HG03108 (cell line): ENCODE measurements around the gene TEX26.
"Not testable (repeated sequence)": the region's sequence is repeated elsewhere in the genome, so short reads cannot be mapped to it uniquely, and the experiment has no call there.

Experiments
- ATAC-seq: cut with Tn5 transposase; IDR thresholded peaks from one replicate; pipeline ENCODE4 v1.9.1; 2021; ENCODE audit warnings: moderate library complexity; ENCODE audit not compliant: unreplicated experiment

Gene TEX26

GRCh38 chr13:30918662-30919405 lies 13.6 kb upstream of the TEX26 start:
- no peak for ATAC-seq

GRCh38 chr13:30920162-30920909 lies 12.1 kb upstream of the TEX26 start:
- no peak for ATAC-seq

- no peak for ATAC-seq
Measured at GRCh38 chr13:30923418-30923817, 9.0 kb upstream of the TEX26 start.

- ATAC-seq = no peak
Measured at GRCh38 chr13:30924721-30925120, 7.7 kb upstream of the TEX26 start.

- no peak for ATAC-seq
Measured at GRCh38 chr13:30925429-30925828, 7.0 kb upstream of the TEX26 start.

- ATAC-seq = no peak
Measured at GRCh38 chr13:30926781-30927180, 5.7 kb upstream of the TEX26 start.

GRCh38 chr13:30927188-30927587 lies 5.3 kb upstream of the TEX26 start:
- not testable (repeated sequence) for ATAC-seq

GRCh38 chr13:30927595-30927994 lies 4.9 kb upstream of the TEX26 start:
- no peak for ATAC-seq

GRCh38 chr13:30928978-30929377 lies 3.5 kb upstream of the TEX26 start:
- ATAC-seq = no peak

- no peak for ATAC-seq
Measured at GRCh38 chr13:30933354-30933670, 856 bp downstream of the TEX26 start.

GRCh38 chr13:30934381-30934780 lies 1.9 kb downstream of the TEX26 start:
- no peak for ATAC-seq

GRCh38 chr13:30934803-30935202 lies 2.3 kb downstream of the TEX26 start:
- ATAC-seq = no peak

- no peak for ATAC-seq
Measured at GRCh38 chr13:30936971-30937370, 4.5 kb downstream of the TEX26 start.

- no peak for ATAC-seq
Measured at GRCh38 chr13:30943881-30944280, 11.4 kb downstream of the TEX26 start.

GRCh38 chr13:30957258-30957943 lies 24.9 kb downstream of the TEX26 start:
- ATAC-seq = no peak

GRCh38 chr13:30959678-30960077 lies 27.2 kb downstream of the TEX26 start:
- ATAC-seq = no peak

GRCh38 chr13:30963791-30964190 lies 31.3 kb downstream of the TEX26 start:
- no peak for ATAC-seq

GRCh38 chr13:30965380-30965779 lies 32.9 kb downstream of the TEX26 start:
- no peak for ATAC-seq

GRCh38 chr13:30966101-30966500 lies 33.6 kb downstream of the TEX26 start:
- no peak for ATAC-seq

GRCh38 chr13:30968846-30969245 lies 36.4 kb downstream of the TEX26 start:
- ATAC-seq = no peak

- ATAC-seq = no peak
Measured at GRCh38 chr13:30971575-30971974, 39.1 kb downstream of the TEX26 start.

- no peak for ATAC-seq
Measured at GRCh38 chr13:30972888-30973377, 40.5 kb downstream of the TEX26 start.
